ENCODE data around the gene STIP1. TPM values are rescaled to one million over a fixed set of nuclear protein-coding genes. Genes with fewer than 3 reads are reported as not detected.

The STIP1 gene
- total and polyA plus RNA-seq, 8 donors, result 124 to 209 (median 169) TPM

GRCh38 chr11:64226507-64227051 lies 40.6 kb downstream of the STIP1 start:
- peak overlapping the region; percentile 72 to 75 for H3K4me3 ChIP-seq
- H3K4me1 ChIP-seq, result peaks cover 34 to 60% of the 10 kb centered on the region in 2 donors
- no peak for TF ChIP-seq CTCF (IDR thresholded peaks at IDR 0.05)
- H3K9me3 ChIP-seq, result no peaks in the 10 kb centered on the region
- DNase-seq (peak in 3 of 4 donors; percentile 27 to 88 (median 76)), ATAC-seq (peak; percentile 53)
- peaks cover 0 to 31% of the 10 kb centered on the region in 2 donors for H3K36me3 ChIP-seq
- H3K27ac ChIP-seq, result peak overlapping the region; percentile 80 to 86
- H3K27me3 ChIP-seq, result no peaks in the 10 kb centered on the region
- intact Hi-C loops (cut with DNase I), result no loop called here

DNA sequence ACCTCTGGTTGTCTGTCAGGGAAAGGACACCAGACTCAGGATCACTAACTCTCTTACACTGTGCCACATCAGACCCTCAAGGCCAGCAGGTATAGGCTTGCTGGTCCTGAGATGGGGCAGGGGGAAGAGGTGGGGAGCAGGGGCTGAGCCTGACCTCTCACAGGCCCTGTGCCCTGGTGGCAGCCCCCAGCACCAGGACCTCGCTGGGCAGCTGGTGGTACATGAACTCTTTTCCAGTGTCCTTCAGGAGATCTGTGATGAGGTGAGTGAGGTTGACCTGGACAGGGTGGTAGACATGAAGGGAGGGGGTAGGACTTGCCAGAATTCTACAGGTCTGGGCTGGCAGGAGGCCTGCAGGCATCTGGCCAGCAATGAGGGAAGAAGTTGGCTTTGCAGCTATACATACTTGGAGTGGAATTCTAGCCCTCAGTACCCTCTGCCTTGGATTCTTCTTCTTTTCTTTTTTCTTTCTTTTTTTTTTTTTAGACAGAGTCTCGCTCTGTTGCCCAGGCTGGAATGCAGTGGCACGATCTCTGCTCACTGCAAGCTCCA lies 41.5 kb downstream of the STIP1 start:
- H3K27me3 ChIP-seq, result no peaks in the 10 kb centered on the region

DNA sequence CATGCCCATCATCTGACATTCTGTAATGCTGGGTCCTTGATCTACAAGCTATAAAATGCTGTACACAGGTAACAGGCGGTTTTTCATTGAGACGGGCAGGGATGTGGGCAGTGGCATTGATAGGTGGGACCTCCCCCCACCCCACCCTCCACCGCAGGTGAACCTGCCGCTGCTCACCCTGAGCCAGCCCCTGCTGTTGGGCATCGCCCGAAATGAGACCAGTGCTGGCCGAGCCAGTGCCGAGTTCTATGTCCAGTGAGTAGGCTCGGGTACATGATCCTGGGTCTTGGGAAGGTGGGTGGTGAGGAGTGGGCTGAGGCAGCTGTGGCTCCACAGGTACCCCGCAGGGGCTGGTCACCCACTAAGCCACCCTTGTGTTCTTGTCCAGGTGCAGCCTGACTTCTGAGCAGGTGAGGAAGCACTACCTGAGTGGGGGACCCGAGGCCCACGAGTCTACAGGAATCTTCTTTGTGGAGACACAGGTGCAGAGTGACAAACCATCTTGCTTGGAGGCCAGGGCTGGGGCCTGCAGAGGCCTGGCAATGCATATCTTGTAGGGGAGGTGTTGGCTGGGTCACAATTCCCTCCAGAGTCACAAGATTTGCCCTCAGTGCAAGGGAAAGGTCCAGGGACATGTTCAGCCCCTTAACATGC lies 43.2 kb downstream of the STIP1 start:
- Histone ChIP-seq H3K4me3 (no peak overlapping the region), H3K9me3 (no peaks in the 10 kb centered on the region), H3K4me1 (peaks cover 43 to 77% of the 10 kb centered on the region in 2 donors), H3K27me3 (peaks cover 0 to 4% of the 10 kb centered on the region in 2 donors), H3K36me3 (peaks cover 0 to 5% of the 10 kb centered on the region in 2 donors), H3K27ac (peak overlapping the region; percentile 91)
- no peak for TF ChIP-seq CTCF (IDR thresholded peaks at IDR 0.05)
- DNase-seq, result peak in 1 of 4 donors; percentile 76
- intact Hi-C loops (cut with DNase I), result no loop called here
- no peak for ATAC-seq

More for the DNA sequence above, 41.5 kb downstream of the STIP1 start:
- Histone ChIP-seq H3K36me3 (peaks cover 0 to 23% of the 10 kb centered on the region in 2 donors), H3K4me1 (peaks cover 34 to 68% of the 10 kb centered on the region in 2 donors), H3K9me3 (no peaks in the 10 kb centered on the region), H3K4me3 (peak overlapping the region; percentile 72 to 75), H3K27ac (peak overlapping the region in 1 of 2 donors; percentile 86)
- DNase-seq (peak in 1 of 4 donors; percentile 50), ATAC-seq (no peak)
- no peak for TF ChIP-seq CTCF (IDR thresholded peaks at IDR 0.05)
- intact Hi-C loops (cut with DNase I), result no loop called here

DNA sequence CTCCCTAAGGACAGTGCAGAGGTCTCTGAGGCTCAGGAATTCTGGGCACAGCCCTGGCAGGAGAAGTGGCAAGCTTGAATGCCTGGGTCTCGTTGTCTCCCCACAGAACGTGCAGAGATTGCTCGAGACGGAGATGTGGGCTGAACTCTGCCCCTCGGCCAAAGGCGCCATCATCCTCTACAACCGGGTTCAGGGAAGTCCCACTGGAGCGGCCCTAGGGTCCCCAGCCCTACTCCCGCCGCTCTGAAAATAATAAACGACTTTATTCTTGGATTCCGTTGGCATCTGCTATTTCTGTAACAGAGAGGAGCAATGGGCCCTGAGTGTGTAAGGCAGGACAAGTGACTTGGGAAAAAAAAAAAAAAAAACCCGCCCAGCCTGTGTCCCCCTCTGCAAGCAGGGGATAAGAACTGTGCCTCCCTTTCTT lies 43.8 kb downstream of the STIP1 start:
- Histone ChIP-seq H3K4me1 (peaks cover 43 to 73% of the 10 kb centered on the region in 2 donors), H3K27me3 (peaks cover 0 to 4% of the 10 kb centered on the region in 2 donors), H3K36me3 (no peaks in the 10 kb centered on the region), H3K4me3 (peak overlapping the region; percentile 81 to 84), H3K9me3 (no peaks in the 10 kb centered on the region), H3K27ac (peak overlapping the region; percentile 91)
- DNase-seq, result peak in 1 of 4 donors; percentile 39
- intact Hi-C loops (cut with DNase I), result no loop called here
- no peak for ATAC-seq
- TF ChIP-seq CTCF (IDR thresholded peaks at IDR 0.05), result no peak

Measured in left lung (tissue), 10 donors.